SK-N-SH (cell line): ENCODE measurements around the gene CREB3L1. TPM values are rescaled to one million over a fixed set of nuclear protein-coding genes. Genes with fewer than 3 reads are reported as not detected.

ENCODE experiments used
- CTCF ChIA-PET: fragments of 300-600, 350-600 bp; formaldehyde crosslinking; extraction: SDS; loops from one replicate; lab custom pipeline; 2021; lab: Yijun Ruan, JAX
- POLR2A ChIA-PET: fragments of 350-600 bp; sonication (Branson Sonifier 250); formaldehyde crosslinking; extraction: SDS; loops from one replicate; lab custom pipeline; 2020; ENCODE audit warnings: antibody characterized with exemption, inconsistent platforms; lab: Yijun Ruan, JAX
- DNase-seq: peaks from one replicate; pipeline ENCODE4 v3.0.0; 2012
- H2AFZ ChIP-seq: fragments of 200-600 bp; sonication (generic); 2 replicates; pipeline ENCODE4 v1.8.1; 2016; ENCODE audit warnings: antibody characterized with exemption, mild to moderate bottlenecking, low read depth
- H3F3A ChIP-seq: fragments of 200-600 bp; sonication (generic); replicated peaks from 2 replicates; pipeline ENCODE3; 2016; ENCODE audit warnings: antibody characterized with exemption, mild to moderate bottlenecking; ENCODE audit not compliant: insufficient read depth
- H3K27ac ChIP-seq, 2 experiments: fragments of 200-500 bp in 1 of 2; fragments of 200-600 bp in 1 of 2; sonication (Bioruptor generic) in 1 of 2; sonication (generic), shearing (Covaris generic) in 1 of 2; 2 replicates each; pipeline versions ENCODE4 v1.5.1 to v1.6.1; 2014 to 2016; ENCODE audit warnings: low read depth in 2 of 2, inconsistent platforms in 1 of 2, low read length in 1 of 2, mild to moderate bottlenecking in 1 of 2, mixed read lengths in 1 of 2
- H3K27me3 ChIP-seq: fragments of 200-600 bp; sonication (generic), shearing (Covaris generic); 2 replicates; pipeline ENCODE4 v1.6.1; 2016; ENCODE audit warnings: mixed run types; ENCODE audit not compliant: insufficient read depth
- H3K36me3 ChIP-seq, 2 experiments: fragments of 200-500 bp in 1 of 2; fragments of 200-600 bp in 1 of 2; sonication (Bioruptor generic) in 1 of 2; sonication (generic) in 1 of 2; replicated peaks in 1 of 2; 2 replicates each; pipeline versions ENCODE3 to v1.5.1; 2014 to 2016; ENCODE audit warnings: low read length in 1 of 2, mild to moderate bottlenecking in 1 of 2; ENCODE audit not compliant: insufficient read depth in 2 of 2, control insufficient read depth in 1 of 2
- H3K4me1 ChIP-seq, 2 experiments: fragments of 200-500 bp in 1 of 2; fragments of 200-600 bp in 1 of 2; sonication (Bioruptor generic) in 1 of 2; sonication (generic), shearing (Covaris generic) in 1 of 2; 2 replicates each; pipeline versions ENCODE4 v1.5.1 to v1.6.1; 2014 to 2016; ENCODE audit warnings: low read depth in 1 of 2, low read length in 1 of 2, mixed run types in 1 of 2; ENCODE audit not compliant: insufficient read depth in 2 of 2, control insufficient read depth in 1 of 2
- H3K4me2 ChIP-seq: fragments of 200-600 bp; sonication (generic), shearing (Covaris generic); 2 replicates; pipeline ENCODE4 v1.6.1; 2017; ENCODE audit warnings: mixed run types
- H3K4me3 ChIP-seq, 2 experiments: fragments of 200-500 bp in 1 of 2; fragments of 200-600 bp in 1 of 2; sonication (Bioruptor generic) in 1 of 2; sonication (generic), shearing (Covaris generic) in 1 of 2; 2 replicates each; pipeline versions ENCODE4 v1.5.1 to v1.8.1; 2014 to 2016; ENCODE audit warnings: low read depth in 2 of 2, inconsistent platforms in 1 of 2, low read length in 1 of 2, mild to moderate bottlenecking in 1 of 2, mixed read lengths in 1 of 2, moderate library complexity in 1 of 2
- H3K79me2 ChIP-seq: fragments of 200-600 bp; sonication (generic); 2 replicates; pipeline ENCODE4 v1.8.1; 2017; ENCODE audit warnings: mild to moderate bottlenecking; ENCODE audit not compliant: insufficient read depth
- H3K9ac ChIP-seq: fragments of 200-600 bp; sonication (generic); 2 replicates; pipeline ENCODE4 v1.6.1; 2017; ENCODE audit warnings: mixed run types
- H3K9me2 ChIP-seq: fragments of 200-600 bp; sonication (generic); 2 replicates; pipeline ENCODE4 v1.6.1; 2017; ENCODE audit warnings: mixed run types
- H3K9me3 ChIP-seq: fragments of 200-600 bp; sonication (generic); 2 replicates; pipeline ENCODE4 v1.6.1; 2017; ENCODE audit warnings: mixed run types, mild to moderate bottlenecking, moderate library complexity
- H4K20me1 ChIP-seq: fragments of 200-600 bp; sonication (generic); 2 replicates; pipeline ENCODE4 v1.6.1; 2017; ENCODE audit warnings: mild to moderate bottlenecking, mixed run types; ENCODE audit not compliant: insufficient read depth
- CHD2 ChIP-seq: fragments of 150-350 bp; IDR thresholded peaks from 2 replicates; pipeline ENCODE4 v1.6.1; 2018; ENCODE audit warnings: low read length; ENCODE audit not compliant: partially characterized antibody
- CTCF ChIP-seq: fragments of 200-600 bp; sonication (generic); IDR thresholded peaks from 2 replicates; pipeline ENCODE4 v1.6.1; 2017; ENCODE audit warnings: antibody characterized with exemption, mild to moderate bottlenecking, moderate library complexity
- FOSL2 ChIP-seq: IDR thresholded peaks from 2 replicates; pipeline ENCODE4 v1.4.0; 2012; ENCODE audit warnings: low read depth, mild to moderate bottlenecking, moderate library complexity, borderline replicate concordance
- FOXJ3 ChIP-seq: sonication (generic); formaldehyde crosslinking; IDR thresholded peaks from 2 replicates; pipeline ENCODE4 v1.5.1; 2020; ENCODE audit warnings: mild to moderate bottlenecking, missing genetic modification reagents
- FOXM1 ChIP-seq: IDR thresholded peaks from 2 replicates; pipeline ENCODE4 v1.4.0; 2012; ENCODE audit warnings: low read depth, mild to moderate bottlenecking
- GABPA ChIP-seq: IDR thresholded peaks from 2 replicates; pipeline ENCODE4 v1.4.0; 2012; ENCODE audit warnings: low read depth, mild to moderate bottlenecking
- MEF2A ChIP-seq: IDR thresholded peaks from 2 replicates; pipeline ENCODE4 v1.4.0; 2012; ENCODE audit warnings: low read depth, borderline replicate concordance
- MXI1 ChIP-seq: IDR thresholded peaks from 2 replicates; pipeline ENCODE4 v1.6.1; 2012; ENCODE audit warnings: mild to moderate bottlenecking, low read depth, low read length, improper control_type of control experiment
- NFIC ChIP-seq: IDR thresholded peaks from 2 replicates; pipeline ENCODE4 v1.4.0; 2012; ENCODE audit warnings: borderline replicate concordance
- POLR2AphosphoS5 ChIP-seq: IDR thresholded peaks from 2 replicates; pipeline ENCODE4 v1.6.1; 2012; ENCODE audit warnings: low read depth, low read length
- RAD21 ChIP-seq: IDR thresholded peaks from 2 replicates; pipeline ENCODE4 v1.6.1; 2012; ENCODE audit warnings: mild to moderate bottlenecking, low read length
- RFX5 ChIP-seq: IDR thresholded peaks from 2 replicates; pipeline ENCODE4 v1.6.1; 2012; ENCODE audit warnings: mild to moderate bottlenecking, improper control_type of control experiment, low read length
- RXRA ChIP-seq: IDR thresholded peaks from 2 replicates; pipeline ENCODE4 v1.4.0; 2012; ENCODE audit warnings: low read depth, mild to moderate bottlenecking, borderline replicate concordance
- SMC3 ChIP-seq: IDR thresholded peaks from 2 replicates; pipeline ENCODE4 v1.6.1; 2012; ENCODE audit warnings: low read depth, low read length, improper control_type of control experiment
- TAF1 ChIP-seq: IDR thresholded peaks from 2 replicates; pipeline ENCODE4 v1.6.1; 2012; ENCODE audit warnings: low read depth, mild to moderate bottlenecking, low read length, moderate library complexity, borderline replicate concordance
- YY1 ChIP-seq: IDR thresholded peaks from 2 replicates; pipeline ENCODE4 v1.4.0; 2012; ENCODE audit warnings: low read depth, mild to moderate bottlenecking
- WGBS: methylation state at CpG from one replicate; pipeline ENCODE4 v1.1.6; 2017; ENCODE audit warnings: low lambda C conversion rate; 5-methylcytosine and 5-hydroxymethylcytosine counted together
- polyA plus RNA-seq, 3 experiments: library from polyadenylated mRNA; depleted of rRNA; stranded (reverse); fragments of >200 nt; gene quantifications; 2 replicates each; pipeline ENCODE4 v1.2.3, GENCODE V29; 2012
- TF ChIP-seq, protein P1 (sequence below): fragments of 150-350 bp; IDR thresholded peaks from 2 replicates; pipeline ENCODE4 v1.6.1; 2016; ENCODE audit warnings: mild to moderate bottlenecking, low read depth, low read length
- TF ChIP-seq, protein P2 (sequence below): IDR thresholded peaks from 2 replicates; pipeline ENCODE4 v1.6.1; 2012; ENCODE audit warnings: mild to moderate bottlenecking, low read depth, low read length, moderate library complexity
- TF ChIP-seq, protein P3 (sequence below): IDR thresholded peaks from 2 replicates; pipeline ENCODE4; 2012

Gene CREB3L1
- polyA plus RNA-seq, 1 of the 3 experiments (the other 2 are of a cell fraction), result 14.0 TPM

DNA sequence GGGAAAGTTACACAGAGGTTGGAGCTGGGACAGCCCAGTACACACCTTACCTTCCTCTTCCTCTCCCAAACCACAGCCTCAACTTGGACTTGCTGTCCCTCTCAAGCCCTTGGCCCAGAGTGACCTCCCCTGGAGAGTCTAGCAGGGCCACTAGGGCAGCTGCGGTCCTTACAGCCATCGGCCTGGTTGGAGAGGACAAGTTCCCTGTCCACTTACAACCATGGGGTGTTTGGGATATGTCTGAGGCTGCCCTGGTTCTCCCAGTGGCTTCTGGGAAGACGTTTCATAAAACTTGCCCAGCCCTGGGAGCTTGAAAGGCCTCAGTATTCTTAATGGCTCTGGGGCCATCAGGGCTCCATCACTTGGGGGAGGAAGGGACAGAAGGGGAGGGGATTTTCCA, 56.7 kb downstream of the CREB3L1 start:
- no peak for TF ChIP-seq CHD2
- no peak for TF ChIP-seq MXI1
- TF ChIP-seq, protein P1, sequence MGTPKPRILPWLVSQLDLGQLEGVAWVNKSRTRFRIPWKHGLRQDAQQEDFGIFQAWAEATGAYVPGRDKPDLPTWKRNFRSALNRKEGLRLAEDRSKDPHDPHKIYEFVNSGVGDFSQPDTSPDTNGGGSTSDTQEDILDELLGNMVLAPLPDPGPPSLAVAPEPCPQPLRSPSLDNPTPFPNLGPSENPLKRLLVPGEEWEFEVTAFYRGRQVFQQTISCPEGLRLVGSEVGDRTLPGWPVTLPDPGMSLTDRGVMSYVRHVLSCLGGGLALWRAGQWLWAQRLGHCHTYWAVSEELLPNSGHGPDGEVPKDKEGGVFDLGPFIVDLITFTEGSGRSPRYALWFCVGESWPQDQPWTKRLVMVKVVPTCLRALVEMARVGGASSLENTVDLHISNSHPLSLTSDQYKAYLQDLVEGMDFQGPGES, result no peak
- no peak for TF ChIP-seq TAF1
- TF ChIP-seq FOXM1, result no peak
- TF ChIP-seq RXRA, result no peak
- TF ChIP-seq CTCF, result no peak
- no peak for TF ChIP-seq GABPA
- TF ChIP-seq, protein P2, sequence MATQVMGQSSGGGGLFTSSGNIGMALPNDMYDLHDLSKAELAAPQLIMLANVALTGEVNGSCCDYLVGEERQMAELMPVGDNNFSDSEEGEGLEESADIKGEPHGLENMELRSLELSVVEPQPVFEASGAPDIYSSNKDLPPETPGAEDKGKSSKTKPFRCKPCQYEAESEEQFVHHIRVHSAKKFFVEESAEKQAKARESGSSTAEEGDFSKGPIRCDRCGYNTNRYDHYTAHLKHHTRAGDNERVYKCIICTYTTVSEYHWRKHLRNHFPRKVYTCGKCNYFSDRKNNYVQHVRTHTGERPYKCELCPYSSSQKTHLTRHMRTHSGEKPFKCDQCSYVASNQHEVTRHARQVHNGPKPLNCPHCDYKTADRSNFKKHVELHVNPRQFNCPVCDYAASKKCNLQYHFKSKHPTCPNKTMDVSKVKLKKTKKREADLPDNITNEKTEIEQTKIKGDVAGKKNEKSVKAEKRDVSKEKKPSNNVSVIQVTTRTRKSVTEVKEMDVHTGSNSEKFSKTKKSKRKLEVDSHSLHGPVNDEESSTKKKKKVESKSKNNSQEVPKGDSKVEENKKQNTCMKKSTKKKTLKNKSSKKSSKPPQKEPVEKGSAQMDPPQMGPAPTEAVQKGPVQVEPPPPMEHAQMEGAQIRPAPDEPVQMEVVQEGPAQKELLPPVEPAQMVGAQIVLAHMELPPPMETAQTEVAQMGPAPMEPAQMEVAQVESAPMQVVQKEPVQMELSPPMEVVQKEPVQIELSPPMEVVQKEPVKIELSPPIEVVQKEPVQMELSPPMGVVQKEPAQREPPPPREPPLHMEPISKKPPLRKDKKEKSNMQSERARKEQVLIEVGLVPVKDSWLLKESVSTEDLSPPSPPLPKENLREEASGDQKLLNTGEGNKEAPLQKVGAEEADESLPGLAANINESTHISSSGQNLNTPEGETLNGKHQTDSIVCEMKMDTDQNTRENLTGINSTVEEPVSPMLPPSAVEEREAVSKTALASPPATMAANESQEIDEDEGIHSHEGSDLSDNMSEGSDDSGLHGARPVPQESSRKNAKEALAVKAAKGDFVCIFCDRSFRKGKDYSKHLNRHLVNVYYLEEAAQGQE, result no peak
- no peak for TF ChIP-seq NFIC
- TF ChIP-seq MEF2A, result no peak
- TF ChIP-seq RFX5, result no peak
- TF ChIP-seq FOXJ3 (CRISPR knock-in tag), result no peak
- TF ChIP-seq FOSL2, result no peak
- no peak for TF ChIP-seq POLR2AphosphoS5
- no peak for TF ChIP-seq YY1
- TF ChIP-seq SMC3, result no peak
- TF ChIP-seq RAD21, result no peak
- TF ChIP-seq, protein P3, sequence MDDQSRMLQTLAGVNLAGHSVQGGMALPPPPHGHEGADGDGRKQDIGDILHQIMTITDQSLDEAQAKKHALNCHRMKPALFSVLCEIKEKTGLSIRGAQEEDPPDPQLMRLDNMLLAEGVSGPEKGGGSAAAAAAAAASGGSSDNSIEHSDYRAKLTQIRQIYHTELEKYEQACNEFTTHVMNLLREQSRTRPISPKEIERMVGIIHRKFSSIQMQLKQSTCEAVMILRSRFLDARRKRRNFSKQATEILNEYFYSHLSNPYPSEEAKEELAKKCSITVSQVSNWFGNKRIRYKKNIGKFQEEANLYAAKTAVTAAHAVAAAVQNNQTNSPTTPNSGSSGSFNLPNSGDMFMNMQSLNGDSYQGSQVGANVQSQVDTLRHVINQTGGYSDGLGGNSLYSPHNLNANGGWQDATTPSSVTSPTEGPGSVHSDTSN, result no peak
- no peaks in the 10 kb centered on the region for H3F3A ChIP-seq
- H3K4me3 ChIP-seq, result no peak overlapping the region
- DNase-seq, result no peak
- 80% methylated on average over 2 of the region's 3 CpGs for WGBS
- no peak overlapping the region for H3K4me2 ChIP-seq
- H4K20me1 ChIP-seq, result no peaks in the 10 kb centered on the region
- H3K9me3 ChIP-seq, result no peaks in the 10 kb centered on the region
- H3K4me1 ChIP-seq, result peaks cover 11 to 23% of the 10 kb centered on the region in 2 experiments; a peak in 3 of 4 replicates
- no peak overlapping the region for H2AFZ ChIP-seq
- CTCF ChIA-PET, result interaction anchor here (1.6 to 2.8 kb wide), 4 partner anchors 13 to 94 kb away, joined by 6 to 12 read pairs (median 8); partner anchors contain the start of gene DGKZ
- no peaks in the 10 kb centered on the region for H3K79me2 ChIP-seq
- peaks cover 10% of the 10 kb centered on the region for H3K27me3 ChIP-seq
- no peak overlapping the region for H3K27ac ChIP-seq
- no peaks in the 10 kb centered on the region for H3K9me2 ChIP-seq
- no peak overlapping the region for H3K9ac ChIP-seq
- POLR2A ChIA-PET, result no interaction called here
- H3K36me3 ChIP-seq, result no peaks in the 10 kb centered on the region
